GM12892 (cell line): ENCODE results near the gene STMN3.
A peak's percentile ranks its signal among the peaks of the same experiment; 100 is the strongest.
"Not testable (repeated sequence)": the region's sequence is repeated elsewhere in the genome, so short reads cannot be mapped to it uniquely, and the experiment has no call there.

ENCODE experiments used
- DNase-seq: peaks from one replicate; pipeline ENCODE4 v3.0.0; 2011; ENCODE audit not compliant: insufficient read length
- FAIRE-seq: peaks from 2 replicates; lab custom pipeline; 2011; peaks lifted over from hg19 to GRCh38; lab: Jason Lieb, UNC
- POLR2A ChIP-seq: IDR thresholded peaks from 2 replicates; pipeline ENCODE4 v1.6.1; 2011; ENCODE audit warnings: low read depth, low read length, control low read depth
- POLR2AphosphoS5 ChIP-seq: IDR thresholded peaks from 2 replicates; pipeline ENCODE4 v1.6.1; 2011; ENCODE audit warnings: low read depth, low read length, control low read depth
- TAF1 ChIP-seq: IDR thresholded peaks from 2 replicates; pipeline ENCODE4 v1.6.1; 2011; ENCODE audit warnings: low read depth, mild to moderate bottlenecking, control low read depth, low read length, borderline replicate concordance

STMN3 gene

DNA sequence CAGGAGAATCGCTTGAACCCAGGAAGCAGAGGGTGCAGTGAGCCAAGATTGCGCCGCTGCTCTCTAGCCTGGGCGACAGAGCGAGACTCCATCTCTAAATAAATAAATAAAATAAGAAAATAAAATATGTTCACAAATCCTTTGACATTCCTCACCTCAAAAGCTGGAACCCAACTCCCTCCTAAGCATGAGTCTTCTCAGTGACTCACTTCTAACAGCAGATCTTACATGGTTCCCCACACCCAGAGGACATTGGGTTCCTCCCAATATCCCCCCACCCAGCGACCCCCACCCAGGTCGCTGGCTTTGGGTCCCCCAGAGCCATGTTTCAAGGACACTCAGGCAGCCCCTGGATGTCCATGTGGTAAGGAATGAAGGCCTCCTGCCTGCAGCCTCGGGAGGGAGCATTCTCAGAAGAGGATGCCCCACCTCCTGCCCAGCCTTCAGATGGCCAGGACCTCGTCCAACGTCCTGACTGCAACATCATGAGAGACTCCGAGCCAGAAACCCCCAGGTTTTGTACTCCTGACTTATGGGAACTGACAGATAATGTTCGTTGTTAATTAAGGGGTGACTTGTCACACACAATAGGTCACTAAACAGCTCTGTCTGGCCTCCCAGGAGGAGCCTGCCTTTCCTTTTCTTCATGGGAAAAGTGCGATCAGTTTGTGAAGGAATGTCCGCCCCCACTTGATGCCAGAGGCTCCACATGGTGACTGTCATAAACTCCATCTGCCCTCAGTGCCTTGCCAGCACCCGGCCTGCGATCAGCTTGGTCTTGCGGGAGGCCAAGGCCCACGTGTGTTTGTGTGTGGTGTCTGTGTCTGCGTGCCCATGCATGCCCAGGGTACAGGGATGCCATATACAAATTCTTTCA, 16.2 kb downstream of the STMN3 start:
- FAIRE-seq (no peak), DNase-seq (no peak)
- TF ChIP-seq TAF1 = no peak
- no peak for TF ChIP-seq POLR2A
- no peak for TF ChIP-seq POLR2AphosphoS5

DNA sequence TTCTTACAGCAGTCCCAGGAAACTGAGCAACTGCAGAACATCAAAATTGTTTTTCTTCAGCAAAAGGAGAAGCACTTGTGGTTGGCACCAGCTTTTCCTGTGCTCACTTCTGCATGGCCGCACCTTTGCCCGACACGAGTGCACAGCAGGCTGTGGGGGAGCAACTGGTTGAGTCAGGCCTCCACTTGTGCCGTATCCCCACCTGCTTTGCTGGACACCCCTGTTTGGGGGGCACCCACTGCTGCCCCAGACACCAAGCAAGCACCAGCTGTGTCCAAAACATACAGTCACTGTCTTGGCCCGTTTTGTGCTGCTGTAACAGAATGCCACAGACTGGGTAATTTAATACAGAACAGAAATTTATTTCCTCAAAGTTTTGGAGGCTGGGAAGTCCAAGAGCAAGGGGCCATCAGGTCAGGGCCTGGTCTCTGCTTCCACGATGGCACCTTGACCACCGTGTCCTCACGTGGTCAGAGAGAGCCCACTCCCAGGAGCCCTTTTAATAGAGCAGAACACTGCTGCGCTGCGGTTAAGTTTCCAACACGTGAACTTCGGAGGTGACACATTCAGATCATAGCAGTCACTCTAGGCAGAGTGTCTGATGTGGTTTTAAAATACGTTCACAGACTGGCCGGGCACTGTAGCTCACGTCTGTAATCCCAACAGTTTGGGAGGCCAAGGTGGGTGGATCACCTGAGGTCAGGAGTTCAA, 17.6 kb downstream of the STMN3 start:
- DNase-seq (no peak), FAIRE-seq (no peak)
- no peak for TF ChIP-seq POLR2A
- no peak for TF ChIP-seq POLR2AphosphoS5
- TF ChIP-seq TAF1 = no peak

DNA sequence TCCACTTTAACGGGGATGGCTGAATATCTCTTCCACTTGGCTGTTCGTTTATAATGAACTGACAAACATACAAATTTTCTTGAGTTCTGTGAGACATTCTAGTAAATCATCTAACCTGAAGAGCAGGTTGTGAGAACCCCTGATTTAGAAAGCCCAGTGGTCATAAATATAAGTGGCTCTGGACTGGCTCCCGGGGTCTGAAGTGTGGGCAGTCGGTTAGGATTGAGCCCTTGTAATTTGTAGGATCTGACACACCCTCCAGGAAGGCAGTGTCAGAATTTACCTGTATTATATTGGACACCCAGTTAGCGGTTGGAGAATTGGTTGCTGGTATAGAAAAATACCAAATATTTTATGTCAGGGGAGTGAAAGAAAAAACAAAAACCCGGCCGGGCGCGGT, 19.5 kb downstream of the STMN3 start:
- DNase-seq = no peak
- TF ChIP-seq TAF1 = no peak
- TF ChIP-seq POLR2A = no peak
- TF ChIP-seq POLR2AphosphoS5 = no peak
- no peak for FAIRE-seq

DNA sequence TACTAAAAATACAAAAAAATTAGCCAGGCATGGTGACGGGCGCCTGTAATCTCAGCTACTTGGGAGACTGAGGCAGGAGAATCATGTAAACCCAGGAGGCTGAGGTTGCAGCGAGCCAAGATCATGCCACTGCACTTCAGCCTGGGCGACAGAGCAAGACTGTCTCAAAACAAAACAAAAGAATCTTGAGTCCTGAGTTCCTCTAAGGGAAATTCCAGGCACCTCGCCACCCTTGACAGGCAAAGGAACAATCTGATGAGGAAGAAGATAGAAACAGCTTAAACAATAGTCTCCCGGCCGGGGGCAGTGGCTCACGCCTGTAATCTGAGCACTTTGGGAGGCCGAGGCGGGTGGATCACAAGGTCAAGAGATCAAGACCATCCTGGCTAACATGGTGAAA, 21.8 kb downstream of the STMN3 start:
- DNase-seq, FAIRE-seq: not testable (repeated sequence)

DNA sequence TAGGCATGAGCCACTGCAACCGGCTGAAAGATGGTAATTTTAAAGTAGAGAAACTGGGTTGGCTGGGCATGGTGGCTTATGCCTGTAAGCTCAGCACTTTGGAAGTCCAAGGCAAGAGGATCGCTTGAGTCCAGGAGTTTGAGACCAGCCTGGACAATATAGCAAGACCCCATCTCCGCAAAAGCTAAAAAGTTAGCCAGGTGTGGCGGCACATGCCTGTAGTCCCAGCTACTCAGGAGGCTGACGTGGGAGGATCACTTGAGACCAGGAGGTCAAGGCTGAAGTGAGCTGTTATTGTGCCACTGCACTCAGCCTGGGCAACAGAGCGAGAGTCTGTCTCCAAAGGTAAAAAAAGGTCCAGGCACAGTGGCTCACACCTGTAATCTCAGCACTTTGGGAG, 22.3 kb downstream of the STMN3 start:
- DNase-seq, FAIRE-seq: not testable (repeated sequence)

DNA sequence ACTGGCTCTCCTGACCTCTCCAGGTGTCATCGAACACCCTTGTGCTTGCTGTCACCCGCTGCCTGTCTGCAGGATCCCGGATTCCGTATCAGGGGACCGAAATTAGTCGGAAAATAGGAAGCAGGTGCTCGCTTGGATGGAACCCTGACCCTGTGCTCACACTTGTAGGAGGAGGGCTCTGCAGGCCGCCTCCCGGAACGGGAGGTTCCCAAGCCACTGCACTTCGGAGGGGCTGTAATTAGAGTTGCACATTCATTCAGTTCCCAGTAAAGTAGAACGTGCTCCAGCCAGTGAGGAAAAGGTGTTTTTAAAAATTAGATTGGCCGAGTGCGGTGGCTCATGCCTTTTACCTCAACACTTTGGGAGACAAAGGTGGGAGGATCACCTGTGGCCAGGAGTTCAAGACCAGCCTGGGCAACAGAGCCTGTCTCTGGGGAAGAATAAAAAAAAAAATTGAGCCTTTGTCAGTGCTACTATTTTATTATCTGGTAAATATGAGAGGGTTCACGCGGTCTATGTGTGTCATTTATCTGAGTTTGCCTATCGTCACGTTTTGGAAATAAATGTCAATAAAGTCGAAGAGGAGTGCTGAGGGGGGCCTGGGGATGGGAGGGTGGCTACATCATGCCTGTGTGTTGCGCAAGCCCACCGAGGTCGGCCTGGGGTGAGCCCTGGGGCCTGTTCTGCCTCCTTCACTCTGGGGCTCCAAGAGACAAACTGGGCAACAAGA, 24.8 kb downstream of the STMN3 start:
- DNase-seq = no peak
- no peak for TF ChIP-seq POLR2AphosphoS5
- no peak for TF ChIP-seq POLR2A
- peak; percentile 61; the same call in 1 of the 2 replicates for TF ChIP-seq TAF1
- FAIRE-seq = no peak

DNA sequence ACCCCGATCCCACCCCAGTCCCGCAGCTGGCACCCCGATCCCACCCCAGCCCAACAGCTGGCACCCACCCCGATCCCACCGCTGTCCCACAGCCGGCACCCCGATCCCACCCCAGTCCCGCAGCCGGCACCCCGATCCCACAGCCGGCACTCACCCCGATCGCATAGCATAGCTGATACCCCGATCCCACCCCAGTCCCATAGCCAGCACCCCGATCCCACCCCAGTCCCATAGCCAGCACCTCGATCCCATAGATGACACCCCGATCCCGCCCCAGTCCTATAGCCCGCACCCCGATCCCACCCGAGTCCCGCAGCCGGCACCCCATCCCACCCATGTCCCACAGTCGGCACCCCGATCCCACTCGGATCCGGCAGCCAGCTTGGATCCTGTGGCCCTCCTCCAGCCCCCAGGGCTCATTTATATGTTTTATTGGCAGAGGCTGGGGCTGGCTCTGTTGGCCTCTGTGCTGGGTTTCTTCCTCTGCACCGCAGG, 25.4 kb downstream of the STMN3 start:
- DNase-seq (no peak), FAIRE-seq (no peak)
- TF ChIP-seq POLR2A = no peak
- TF ChIP-seq TAF1 = no peak
- no peak for TF ChIP-seq POLR2AphosphoS5

DNA sequence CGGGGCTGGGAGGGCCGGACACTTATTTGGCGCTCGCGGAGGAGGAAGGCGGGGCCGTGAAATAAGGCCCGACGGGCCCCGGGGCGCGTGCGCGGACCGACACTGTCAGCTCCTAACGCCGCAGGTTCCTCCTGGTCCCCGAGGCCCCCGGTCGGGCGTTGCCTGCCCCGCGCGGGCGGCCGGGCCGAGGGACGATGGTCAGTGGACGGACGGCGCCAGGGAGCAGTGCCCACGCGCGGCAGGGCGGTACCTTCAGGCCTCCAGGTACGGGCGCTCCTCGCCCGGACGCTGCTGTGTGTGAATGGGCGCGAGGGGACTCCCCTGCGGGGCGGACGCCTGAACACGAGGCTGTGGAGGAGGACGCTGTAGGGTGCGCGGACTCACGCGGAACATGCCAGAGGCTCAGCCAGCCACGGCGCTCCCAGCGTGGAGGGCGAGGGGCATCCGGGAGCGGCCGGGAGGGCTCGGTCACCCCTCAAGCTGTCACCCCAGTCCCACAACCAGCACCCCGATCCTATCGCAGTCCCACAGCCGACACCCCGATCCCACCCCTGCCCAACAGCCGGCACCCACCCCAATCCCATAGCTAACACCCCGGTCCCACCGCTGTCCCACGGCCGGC, 26.0 kb downstream of the STMN3 start:
- peak; percentile 85 for TF ChIP-seq POLR2A
- TF ChIP-seq TAF1 = peak; percentile 72; the same call in 1 of the 2 replicates
- TF ChIP-seq POLR2AphosphoS5 = peak; percentile 72
- DNase-seq (peak; percentile 96), FAIRE-seq (peak; percentile 87)

DNA sequence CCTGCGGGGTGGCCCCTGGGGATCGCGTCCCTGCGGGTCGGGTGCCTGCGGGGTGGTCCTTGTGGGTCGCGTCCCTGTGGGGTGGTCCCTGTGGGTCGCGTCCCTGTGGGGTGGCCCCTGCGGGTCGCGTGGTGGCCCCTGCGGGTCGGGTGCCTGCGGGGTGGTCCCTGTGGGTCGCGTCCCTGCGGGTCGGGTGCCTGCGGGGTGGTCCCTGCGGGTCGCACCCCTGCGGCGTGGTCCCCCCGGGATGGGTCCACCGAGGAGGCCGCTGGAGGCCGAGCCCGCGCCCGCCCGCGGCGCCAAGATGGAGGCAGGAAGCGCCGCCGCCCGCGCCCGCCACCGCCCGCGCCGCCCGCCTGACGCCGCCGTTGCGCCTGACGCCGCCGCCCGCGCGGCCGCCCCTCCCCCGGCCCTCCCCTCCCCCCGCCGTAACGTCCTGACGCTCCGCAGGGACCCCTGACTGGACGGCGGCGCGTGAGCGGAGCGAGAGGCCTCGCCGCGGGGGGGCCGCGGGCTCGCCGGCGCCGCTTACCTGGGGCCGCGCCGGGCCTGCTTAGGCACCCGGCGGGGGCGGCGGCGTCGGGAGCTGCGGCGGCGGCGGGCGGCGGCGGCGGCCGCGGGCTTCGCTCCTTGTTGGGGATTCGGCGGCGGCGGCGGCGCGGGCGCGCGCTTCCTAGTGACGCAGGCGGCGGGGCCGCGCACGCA, 26.6 kb downstream of the STMN3 start, which contains the start of gene GMEB2:
Gene GMEB2, minus strand, starts transcription at position 678 of the 705 bp plus-strand sequence. CDS start 7,704 bp downstream, outside the sequence.
- TF ChIP-seq POLR2AphosphoS5 = no peak
- TF ChIP-seq TAF1 = no peak
- peak; percentile 64; the same call in 1 of the 2 replicates for TF ChIP-seq POLR2A
- DNase-seq = peak; percentile 86
- peak; percentile 67 for FAIRE-seq

DNA sequence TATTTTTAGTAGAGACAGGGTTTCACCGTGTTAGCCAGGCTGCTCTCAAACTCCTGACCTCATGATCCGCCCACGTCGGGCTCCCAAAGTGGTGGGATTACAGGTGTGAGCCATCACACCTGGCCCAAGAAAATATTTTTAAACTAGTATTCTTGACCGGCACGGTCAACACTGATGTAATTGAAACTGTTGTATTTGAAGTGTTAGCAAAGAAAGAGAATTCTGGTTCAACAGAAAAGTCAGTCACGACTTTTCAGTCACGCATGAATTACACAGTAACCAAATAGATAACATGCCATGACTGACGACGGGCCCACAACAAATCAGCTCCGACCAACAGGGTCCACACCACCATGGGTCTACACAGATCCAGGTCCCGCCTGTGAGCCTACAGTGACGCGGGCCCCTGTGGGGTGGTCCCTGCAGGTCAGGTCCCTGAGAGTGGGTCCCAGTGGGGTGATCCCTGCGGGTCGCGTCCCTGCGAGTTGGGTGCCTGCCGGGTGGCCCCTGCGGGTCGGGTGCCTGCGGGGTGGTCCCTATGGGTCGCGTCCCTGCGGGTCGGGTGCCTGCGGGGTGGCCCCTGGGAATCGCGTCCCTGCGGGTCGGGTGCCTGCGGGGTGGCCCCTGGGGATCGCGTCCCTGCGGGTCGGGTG, 27.3 kb downstream of the STMN3 start:
- FAIRE-seq (no peak), DNase-seq (no peak)

More for the DNA sequence above, 27.3 kb downstream of the STMN3 start:
- TF ChIP-seq POLR2A = peak; percentile 84
- TF ChIP-seq TAF1 = no peak
- TF ChIP-seq POLR2AphosphoS5 = peak; percentile 92
